ENCODE data around the gene NAALADL2. TPM values are rescaled to one million over a fixed set of nuclear protein-coding genes. Genes with fewer than 3 reads are reported as not detected.
"Not testable (repeated sequence)": the region's sequence is repeated elsewhere in the genome, so short reads cannot be mapped to it uniquely, and the experiment has no call there.

The NAALADL2 gene
- total RNA-seq, 1 donor from 2014 or later = 14.8 TPM

DNA sequence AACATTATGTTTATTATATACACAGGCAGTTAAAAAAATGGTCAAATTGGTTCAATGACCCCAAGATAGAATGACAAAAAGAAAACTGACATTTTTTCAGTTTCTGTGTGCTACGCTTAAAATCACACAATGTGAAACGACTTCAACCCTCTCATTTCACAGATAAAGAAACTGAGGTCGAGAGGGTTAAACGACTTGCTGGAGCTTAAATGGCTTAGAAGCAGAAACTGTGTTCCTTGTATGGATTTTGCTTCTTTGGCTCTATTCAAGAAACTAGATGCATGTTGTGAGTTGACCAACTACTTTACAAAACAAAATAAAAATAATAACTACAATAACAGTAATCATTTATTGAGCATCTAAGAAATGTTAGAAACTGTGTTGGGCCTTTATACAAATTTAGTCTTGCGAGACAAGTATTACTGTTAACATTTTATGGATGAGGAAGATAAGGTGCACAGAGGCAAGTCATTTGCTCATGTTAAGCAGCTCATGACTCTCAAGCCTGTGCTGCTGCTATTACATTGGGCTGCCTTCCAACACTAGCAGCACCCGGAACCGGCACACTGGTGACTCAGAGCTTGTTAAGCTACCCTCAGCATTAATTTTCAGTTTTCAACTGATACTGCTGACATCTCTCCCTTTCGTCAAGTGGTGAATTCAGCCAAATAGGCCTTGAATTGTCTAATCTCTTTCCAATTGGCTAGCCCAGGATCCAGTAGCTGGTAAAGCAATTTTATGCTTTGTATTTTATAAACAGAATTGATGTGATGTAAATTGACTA lies 487.6 kb downstream of the NAALADL2 start:
- DNase-seq (ENCODE audit: low read depth) = peak; percentile 73

DNA sequence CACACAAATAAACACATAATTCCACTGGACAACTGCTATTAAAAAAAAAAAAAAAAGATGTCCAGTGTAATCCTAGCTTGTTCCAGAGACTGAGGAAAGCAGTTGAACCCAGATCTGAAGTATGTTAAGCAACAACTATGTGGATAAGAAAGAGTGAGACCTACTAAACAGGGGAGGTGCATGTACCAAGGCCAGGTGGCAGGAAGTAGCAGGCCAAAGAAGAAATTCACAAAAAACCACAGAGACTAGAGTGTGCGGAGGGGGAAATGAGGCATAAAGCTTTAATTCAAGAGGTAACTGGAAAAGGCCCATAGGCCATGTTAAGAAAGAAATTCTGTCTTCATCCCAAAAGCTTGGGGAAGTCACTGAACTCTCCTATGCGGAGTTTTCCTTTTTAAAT lies 490.0 kb downstream of the NAALADL2 start:
- no peak for DNase-seq (ENCODE audit: low read depth)

DNA sequence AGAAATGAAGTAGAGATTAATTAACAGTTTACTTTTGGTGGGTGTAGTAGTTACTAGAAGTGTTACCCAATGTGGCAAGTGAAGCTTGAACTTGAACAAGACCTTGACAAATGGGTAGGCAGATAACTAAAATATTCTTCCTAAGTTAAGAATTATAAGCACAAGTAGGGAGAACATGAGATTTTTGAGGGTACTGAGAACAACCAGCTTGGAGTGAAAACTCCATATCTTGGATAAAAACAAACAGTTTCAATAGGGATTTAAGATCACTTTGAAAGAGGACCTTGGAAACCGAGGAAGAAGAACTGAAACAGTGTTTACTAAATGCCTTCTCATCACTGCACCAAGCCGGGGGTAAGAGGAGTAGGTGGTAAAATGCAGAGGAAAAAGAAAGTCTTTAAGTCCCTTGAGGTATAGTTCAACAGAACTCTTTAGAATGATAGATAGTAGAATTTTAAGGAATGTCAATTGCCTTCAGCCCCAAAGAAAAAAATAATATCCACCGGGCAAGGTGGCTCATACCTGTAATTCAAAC lies 496.7 kb downstream of the NAALADL2 start:
- no peak for DNase-seq (ENCODE audit: low read depth)

DNA sequence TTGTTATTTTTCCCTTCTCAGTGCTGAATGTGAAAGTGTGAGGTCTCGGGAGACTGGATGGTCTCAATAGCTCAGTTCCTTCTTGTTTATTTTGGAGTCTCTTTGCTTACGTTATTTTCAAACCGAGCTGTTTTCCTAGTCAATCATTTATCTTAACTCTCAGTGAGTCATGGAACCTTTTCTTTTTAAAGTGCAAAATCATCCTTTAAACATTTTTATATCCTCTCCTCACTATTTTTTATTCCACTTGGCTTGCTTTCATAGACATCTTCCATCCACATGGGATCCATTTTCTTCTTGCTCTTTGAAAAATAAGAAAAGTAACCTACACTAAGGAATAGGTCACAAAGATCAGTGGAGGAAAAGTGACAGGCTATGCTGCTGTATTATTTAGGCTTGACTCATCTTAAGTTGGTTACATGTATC lies 497.8 kb downstream of the NAALADL2 start:
- no peak for DNase-seq (ENCODE audit: low read depth)

GRCh38 chr3:175357758-175358157 lies 498.6 kb downstream of the NAALADL2 start:
- no peak for DNase-seq (ENCODE audit: low read depth)

DNA sequence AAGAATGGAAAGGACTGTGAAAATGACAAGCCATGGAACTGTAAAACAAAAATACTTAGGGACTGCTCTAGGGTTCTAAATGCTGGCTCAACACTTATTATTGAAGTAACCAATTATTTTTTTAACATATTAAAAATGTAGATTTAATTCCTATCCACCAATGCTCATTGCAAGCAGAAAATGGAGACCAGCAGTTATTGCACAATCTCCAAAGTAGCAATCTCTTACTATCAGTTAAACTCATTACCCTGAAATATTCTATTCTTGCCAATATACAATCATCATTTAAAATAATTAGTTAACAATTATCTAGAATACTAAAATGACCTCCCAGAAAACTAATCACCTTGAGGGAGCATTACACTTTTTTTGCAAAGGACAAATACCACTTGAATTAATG lies 499.8 kb downstream of the NAALADL2 start:
- DNase-seq (ENCODE audit: low read depth) = no peak

GRCh38 chr3:175370426-175370825 lies 511.3 kb downstream of the NAALADL2 start:
- DNase-seq (ENCODE audit: low read depth) = not testable (repeated sequence)

DNA sequence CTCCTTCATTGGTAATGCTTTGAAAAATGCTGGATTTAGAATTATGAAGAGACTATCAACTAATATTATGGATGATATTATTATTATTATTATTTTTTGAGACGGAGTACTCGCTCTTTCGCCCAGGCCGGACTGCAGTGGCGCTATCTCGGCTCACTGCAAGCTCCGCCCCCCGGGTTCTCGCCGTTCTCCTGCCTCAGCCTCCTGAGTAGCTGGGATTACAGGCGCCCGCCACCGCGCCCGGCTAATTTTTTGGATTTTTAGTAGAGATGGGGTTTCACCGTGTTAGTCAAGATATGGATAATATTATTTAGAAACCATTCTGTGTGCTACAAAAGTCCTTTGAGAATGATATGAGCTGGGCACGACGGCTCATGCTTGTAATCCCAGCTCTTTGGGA lies 512.1 kb downstream of the NAALADL2 start:
- DNase-seq (ENCODE audit: low read depth) = not testable (repeated sequence)

- no peak for DNase-seq (ENCODE audit: low read depth)
These were observed 515.6 kb downstream of the NAALADL2 start for GRCh38 chr3:175374705-175375104.

DNA sequence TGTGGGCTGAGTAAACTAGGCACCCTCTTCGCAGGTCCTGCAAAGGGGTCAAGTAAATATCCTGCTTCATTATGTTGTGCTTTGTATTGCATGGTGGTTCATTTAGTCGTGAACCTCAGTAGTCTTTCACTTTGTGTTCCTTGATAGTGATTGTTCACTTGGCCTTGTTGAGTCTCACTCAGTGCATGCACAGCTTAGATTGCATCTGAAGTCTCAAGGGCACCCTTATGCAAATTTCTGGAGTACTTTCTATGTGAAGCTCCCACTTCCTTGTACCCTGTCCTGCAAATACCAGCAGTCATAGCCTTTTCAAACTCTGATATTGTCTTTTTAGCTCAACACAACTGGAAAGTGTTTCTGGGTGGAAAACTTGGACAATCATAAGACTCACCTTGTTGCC lies 519.2 kb downstream of the NAALADL2 start:
- no peak for DNase-seq (ENCODE audit: low read depth)

GRCh38 chr3:175381685-175382084 lies 522.6 kb downstream of the NAALADL2 start:
- DNase-seq (ENCODE audit: low read depth) = no peak

- peak; percentile 37 for DNase-seq (ENCODE audit: low read depth)
These were observed 524.2 kb downstream of the NAALADL2 start for GRCh38 chr3:175383371-175383770.

DNA sequence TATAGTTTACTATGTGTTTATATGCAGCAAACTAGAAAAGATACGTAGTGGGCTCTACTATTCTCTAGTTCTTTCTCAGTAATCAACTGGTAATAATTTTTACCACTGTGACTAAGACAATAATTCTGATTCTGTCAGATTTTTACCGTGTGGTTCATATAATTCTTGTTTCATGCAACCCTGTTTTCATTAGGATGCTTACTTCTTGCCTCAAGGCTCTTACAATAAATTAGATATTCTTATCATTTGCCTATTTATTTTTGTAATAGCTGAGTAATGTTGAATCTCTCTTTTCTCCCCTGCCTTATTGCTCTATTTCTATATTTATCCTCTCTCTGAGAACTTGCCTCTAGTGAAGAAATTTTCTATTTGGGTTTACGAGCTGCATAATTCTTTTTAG lies 524.7 kb downstream of the NAALADL2 start:
- DNase-seq (ENCODE audit: low read depth) = no peak

GRCh38 chr3:175384569-175384968 lies 525.4 kb downstream of the NAALADL2 start:
- no peak for DNase-seq (ENCODE audit: low read depth)

DNA sequence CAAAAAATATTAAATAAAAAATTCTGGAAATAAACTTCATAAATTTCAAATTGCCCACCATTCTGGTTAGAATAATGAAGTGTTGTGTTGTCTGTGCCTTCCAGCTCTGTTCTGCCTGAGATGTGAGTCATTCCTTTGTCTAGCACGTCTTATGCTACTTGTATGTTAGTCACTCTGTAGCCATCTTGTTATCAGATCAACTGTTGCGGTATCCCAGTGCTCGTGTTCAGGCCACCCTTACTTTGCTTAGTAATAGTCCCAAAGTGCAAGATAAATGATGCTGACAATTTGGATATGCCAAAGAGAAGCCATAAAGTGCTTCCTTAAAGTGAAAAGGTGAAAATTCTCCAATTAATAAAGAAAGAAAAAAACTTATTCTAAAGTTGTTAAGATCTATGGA lies 527.5 kb downstream of the NAALADL2 start:
- peak; percentile 14 for DNase-seq (ENCODE audit: low read depth)

- DNase-seq (ENCODE audit: low read depth) = no peak
These were observed 530.4 kb downstream of the NAALADL2 start for GRCh38 chr3:175389560-175389959.

DNA sequence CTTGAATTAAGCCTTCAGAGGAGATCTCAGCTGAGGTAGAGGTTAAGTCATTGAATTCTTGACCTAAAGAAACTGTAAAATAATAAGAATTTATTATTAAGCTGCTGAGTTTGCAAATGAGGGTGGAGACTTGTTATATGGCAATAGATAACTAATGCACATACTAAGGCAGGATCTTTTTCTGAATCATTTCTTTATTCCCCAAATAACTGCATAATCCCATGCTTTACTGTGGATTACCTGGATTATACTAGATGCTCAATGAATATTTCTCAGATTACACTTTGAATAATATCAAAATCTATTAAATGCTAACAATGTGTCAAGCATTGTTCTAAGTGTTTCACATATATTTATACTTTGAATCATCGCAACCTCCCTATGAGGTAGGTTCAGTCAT lies 532.5 kb downstream of the NAALADL2 start:
- no peak for DNase-seq (ENCODE audit: low read depth)

DNA sequence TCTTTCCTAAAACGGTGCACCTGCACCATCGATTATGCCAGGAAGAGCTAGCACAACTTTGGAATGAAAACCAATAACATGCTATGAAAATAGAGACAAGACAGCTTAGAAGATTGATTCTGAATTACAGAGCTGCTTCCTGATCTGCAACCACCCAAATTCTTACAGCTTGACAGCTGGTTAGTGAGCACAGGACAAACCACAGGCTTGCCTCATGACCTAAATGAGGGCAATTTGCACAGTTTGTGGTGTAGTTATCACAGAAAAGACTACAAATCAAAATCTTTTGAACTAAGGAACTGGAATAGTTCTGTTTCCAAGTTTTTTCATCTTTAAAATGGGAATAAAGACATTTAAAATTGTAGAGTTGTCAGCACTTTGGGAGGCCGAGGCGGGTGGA lies 533.5 kb downstream of the NAALADL2 start:
- DNase-seq (ENCODE audit: low read depth) = peak; percentile 75

DNA sequence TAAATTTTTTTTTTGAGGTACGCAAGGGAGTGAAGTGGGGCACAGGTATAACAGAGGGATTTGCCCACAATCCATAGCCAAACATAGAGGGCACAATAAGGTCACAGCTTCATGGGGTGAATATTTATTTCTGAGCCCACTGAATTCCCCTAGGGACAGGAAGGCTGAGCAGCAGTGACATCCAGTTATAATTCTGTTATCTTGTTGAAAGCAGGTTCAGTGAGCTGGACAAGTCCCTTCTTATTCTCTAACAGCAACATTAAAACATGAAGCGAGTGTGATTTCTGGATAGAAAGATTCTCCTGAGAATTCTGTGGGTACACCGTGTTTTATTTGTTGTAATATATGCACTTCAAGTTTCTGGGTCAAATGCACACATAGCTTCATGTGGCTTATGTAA lies 538.2 kb downstream of the NAALADL2 start:
- DNase-seq (ENCODE audit: low read depth) = no peak

DNA sequence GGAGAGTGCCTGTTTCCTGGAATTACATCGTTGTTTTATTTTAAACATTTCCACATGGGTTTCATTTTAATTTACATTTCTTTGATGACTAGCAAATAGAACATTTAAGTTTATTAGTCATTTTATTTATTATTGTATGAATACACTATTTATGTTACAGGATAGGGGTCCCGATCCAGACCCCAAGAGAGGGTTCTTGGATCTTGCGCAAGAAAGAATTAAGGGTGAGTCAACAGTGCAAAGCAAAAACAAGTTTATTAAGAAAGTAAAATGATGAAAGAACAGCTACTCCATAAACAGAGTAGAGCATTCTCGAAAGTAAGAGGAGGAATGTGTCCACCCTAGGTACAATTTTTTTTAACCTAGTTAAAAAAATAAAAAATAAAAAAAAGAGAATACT lies 539.5 kb downstream of the NAALADL2 start:
- no peak for DNase-seq (ENCODE audit: low read depth)

- DNase-seq (ENCODE audit: low read depth) = no peak
These were observed 540.2 kb downstream of the NAALADL2 start for GRCh38 chr3:175399156-175399840.

- no peak for DNase-seq (ENCODE audit: low read depth)
These were observed 544.9 kb downstream of the NAALADL2 start for GRCh38 chr3:175404027-175404426.

DNA sequence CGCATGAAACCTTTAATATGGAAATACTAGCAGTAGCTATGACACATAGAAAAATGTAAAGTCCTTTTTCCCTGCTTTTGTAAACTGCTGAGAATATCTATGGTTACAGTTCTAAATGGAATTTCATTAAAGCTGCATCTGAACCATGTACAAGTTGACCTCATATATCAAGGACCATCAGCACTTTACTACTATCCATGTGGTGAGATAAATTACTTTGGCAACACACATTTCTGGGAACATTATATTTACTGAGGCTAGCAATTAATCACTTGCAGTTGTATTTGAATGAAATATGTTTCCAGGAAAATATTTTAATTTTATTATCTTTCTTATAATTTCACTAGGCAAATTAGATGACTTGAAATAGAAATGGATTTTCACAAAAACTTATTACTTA lies 545.5 kb downstream of the NAALADL2 start:
- DNase-seq (ENCODE audit: low read depth) = no peak
